ENCODE data around the gene PLOD1.

DNA sequence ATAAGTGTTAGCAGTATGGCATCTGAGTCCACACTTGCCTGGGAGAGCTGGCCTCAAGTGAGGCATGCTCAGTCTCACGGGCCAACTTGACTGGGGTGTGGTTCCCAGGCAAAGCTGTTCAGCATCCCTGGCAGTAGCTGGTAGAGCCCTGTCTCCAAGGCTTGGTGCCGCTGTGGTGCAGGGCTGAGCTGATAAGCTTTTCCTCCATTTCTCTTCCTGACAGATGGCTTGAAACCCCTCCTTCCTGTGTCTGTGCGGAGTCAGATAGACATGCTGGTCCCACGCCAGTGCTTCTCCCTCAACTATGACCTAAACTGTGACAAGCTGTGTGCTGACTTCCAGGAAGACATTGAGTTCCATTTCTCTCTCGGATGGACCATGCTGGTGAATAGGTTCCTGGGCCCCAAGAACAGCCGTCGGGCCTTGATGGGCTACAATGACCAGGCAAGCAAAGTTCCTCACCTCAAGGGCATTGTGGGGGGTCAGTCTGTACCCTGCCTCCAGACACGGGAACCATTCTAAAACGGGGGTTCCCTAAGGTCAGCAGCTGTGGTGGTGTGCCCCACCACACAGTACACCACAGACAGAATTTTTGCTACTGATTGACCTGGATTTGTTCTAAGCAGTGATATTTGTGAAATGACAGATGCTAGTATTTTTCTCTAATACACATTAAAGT is 71.1 kb downstream of the PLOD1 start:
- TF ChIP-seq FOXP2 (optimal IDR thresholded peaks at IDR 0.05; ENCODE audit: borderline replicate concordance, extremely low read depth, extremely low read length, insufficient read depth), result no peak
- TF ChIP-seq, protein P1, sequence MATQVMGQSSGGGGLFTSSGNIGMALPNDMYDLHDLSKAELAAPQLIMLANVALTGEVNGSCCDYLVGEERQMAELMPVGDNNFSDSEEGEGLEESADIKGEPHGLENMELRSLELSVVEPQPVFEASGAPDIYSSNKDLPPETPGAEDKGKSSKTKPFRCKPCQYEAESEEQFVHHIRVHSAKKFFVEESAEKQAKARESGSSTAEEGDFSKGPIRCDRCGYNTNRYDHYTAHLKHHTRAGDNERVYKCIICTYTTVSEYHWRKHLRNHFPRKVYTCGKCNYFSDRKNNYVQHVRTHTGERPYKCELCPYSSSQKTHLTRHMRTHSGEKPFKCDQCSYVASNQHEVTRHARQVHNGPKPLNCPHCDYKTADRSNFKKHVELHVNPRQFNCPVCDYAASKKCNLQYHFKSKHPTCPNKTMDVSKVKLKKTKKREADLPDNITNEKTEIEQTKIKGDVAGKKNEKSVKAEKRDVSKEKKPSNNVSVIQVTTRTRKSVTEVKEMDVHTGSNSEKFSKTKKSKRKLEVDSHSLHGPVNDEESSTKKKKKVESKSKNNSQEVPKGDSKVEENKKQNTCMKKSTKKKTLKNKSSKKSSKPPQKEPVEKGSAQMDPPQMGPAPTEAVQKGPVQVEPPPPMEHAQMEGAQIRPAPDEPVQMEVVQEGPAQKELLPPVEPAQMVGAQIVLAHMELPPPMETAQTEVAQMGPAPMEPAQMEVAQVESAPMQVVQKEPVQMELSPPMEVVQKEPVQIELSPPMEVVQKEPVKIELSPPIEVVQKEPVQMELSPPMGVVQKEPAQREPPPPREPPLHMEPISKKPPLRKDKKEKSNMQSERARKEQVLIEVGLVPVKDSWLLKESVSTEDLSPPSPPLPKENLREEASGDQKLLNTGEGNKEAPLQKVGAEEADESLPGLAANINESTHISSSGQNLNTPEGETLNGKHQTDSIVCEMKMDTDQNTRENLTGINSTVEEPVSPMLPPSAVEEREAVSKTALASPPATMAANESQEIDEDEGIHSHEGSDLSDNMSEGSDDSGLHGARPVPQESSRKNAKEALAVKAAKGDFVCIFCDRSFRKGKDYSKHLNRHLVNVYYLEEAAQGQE (IDR thresholded peaks at IDR 0.05; ENCODE audit: insufficient read depth in 1 of 2, low read depth in 2 of 2, low read length in 2 of 2), result no peak
- TF ChIP-seq POLR2AphosphoS5 (IDR thresholded peaks at IDR 0.05; ENCODE audit: low read depth, low read length), result no peak

All from PFSK-1 (cell line).